Heart left ventricle (tissue), 13 donors: ENCODE data around the gene SEC14L1.

Experiments used
- POLR2A ChIP-seq, 2 donors: fragments of 450-650 bp; IDR thresholded peaks; one replicate each; pipeline ENCODE4 v1.6.1; 2017; ENCODE audit warnings: antibody characterized with exemption in 2 of 2, mild to moderate bottlenecking in 2 of 2, moderate library complexity in 2 of 2
- TF ChIP-seq, protein P1 (sequence below), 12 donors: fragments of 200-600 bp; sonication (generic) in 4 of 12; IDR thresholded peaks; one replicate each; pipeline versions ENCODE4 v1.5.0 to v1.8.0; 2018 to 2022; ENCODE audit warnings: antibody characterized with exemption in 12 of 12, mild to moderate bottlenecking in 5 of 12
- donor health status: ischemic (EF 13 %, LVEDD 7.1; RV severe dilation, severe dysfunction).
- donor health status: DM: no; HTN: yes; CAD: no.
- donor health status: DM: no; HTN: no; CAD: no.
- donor health status: ischemic (EF 25% LVEDD 6.9; RV normal size, moderate dysfunction).
- donor health status: ischemic (EF 25% LVEDD 5.7; RV mildly dilated, moderate dysfunction).
- donor health status: ischemic (EF 35%, LVEDD 5.7; RV mildly dilated, moderate dysfunction).
- donor health status: nonischemic (EF 11% LVEDD 7.7; RV severe dilation, severe dysfunction).
- donor health status: DM: yes; HTN: yes; CAD: no.
- donor health status: PGD.
- donor health status: ischemic (EF 29% LVEDD 5.4; RV normal size, mild dysfunction).
- donor health status: nonischemic (EF 23%, LVEDD 6.1; RV moderate dilation, normal function).

DNA sequence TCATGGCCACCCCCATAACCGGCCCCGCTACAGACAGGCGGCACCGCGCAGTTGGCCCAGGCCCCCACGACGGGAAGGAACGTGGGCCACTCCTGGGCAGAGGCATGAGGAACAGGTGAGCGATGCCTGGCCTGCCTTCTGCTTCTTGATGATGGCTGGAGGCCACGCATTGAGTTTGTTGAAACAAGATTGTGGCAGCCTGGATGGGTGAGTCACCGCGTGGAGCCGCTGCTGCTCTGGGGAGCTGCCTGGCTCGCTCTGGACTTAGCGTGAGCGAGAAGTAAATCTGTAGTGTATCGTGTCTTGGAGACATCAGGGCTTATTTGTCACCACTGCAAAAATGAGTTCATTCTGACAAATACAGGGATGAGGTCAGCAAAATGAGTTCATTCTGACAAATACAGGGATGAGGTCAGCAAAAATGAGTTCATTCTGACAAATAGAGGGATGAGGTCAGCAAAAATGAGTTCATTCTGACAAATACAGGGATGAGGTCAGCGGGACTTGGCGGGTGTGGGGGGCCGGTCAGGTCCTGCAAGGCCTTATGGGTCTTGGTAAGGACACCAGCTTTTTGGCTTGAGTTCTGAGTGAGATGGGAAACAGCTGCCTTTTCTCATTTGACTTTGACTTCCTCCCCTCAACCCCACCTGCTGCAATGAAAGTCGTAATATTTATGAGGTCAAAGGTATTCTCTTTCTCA, 93.0 kb downstream of the SEC14L1 start:
- no peak for TF ChIP-seq POLR2A (IDR thresholded peaks at IDR 0.05)
- TF ChIP-seq, protein P1, sequence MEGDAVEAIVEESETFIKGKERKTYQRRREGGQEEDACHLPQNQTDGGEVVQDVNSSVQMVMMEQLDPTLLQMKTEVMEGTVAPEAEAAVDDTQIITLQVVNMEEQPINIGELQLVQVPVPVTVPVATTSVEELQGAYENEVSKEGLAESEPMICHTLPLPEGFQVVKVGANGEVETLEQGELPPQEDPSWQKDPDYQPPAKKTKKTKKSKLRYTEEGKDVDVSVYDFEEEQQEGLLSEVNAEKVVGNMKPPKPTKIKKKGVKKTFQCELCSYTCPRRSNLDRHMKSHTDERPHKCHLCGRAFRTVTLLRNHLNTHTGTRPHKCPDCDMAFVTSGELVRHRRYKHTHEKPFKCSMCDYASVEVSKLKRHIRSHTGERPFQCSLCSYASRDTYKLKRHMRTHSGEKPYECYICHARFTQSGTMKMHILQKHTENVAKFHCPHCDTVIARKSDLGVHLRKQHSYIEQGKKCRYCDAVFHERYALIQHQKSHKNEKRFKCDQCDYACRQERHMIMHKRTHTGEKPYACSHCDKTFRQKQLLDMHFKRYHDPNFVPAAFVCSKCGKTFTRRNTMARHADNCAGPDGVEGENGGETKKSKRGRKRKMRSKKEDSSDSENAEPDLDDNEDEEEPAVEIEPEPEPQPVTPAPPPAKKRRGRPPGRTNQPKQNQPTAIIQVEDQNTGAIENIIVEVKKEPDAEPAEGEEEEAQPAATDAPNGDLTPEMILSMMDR (IDR thresholded peaks at IDR 0.05), result no peak
